ENCODE results near the gene BMP6. TPM values are rescaled to one million over a fixed set of nuclear protein-coding genes. Genes with fewer than 3 reads are reported as not detected.
A peak's percentile ranks its signal among the peaks of the same experiment; 100 is the strongest.

Gene BMP6
- total RNA-seq, 1 donor, result 1.7 TPM

DNA sequence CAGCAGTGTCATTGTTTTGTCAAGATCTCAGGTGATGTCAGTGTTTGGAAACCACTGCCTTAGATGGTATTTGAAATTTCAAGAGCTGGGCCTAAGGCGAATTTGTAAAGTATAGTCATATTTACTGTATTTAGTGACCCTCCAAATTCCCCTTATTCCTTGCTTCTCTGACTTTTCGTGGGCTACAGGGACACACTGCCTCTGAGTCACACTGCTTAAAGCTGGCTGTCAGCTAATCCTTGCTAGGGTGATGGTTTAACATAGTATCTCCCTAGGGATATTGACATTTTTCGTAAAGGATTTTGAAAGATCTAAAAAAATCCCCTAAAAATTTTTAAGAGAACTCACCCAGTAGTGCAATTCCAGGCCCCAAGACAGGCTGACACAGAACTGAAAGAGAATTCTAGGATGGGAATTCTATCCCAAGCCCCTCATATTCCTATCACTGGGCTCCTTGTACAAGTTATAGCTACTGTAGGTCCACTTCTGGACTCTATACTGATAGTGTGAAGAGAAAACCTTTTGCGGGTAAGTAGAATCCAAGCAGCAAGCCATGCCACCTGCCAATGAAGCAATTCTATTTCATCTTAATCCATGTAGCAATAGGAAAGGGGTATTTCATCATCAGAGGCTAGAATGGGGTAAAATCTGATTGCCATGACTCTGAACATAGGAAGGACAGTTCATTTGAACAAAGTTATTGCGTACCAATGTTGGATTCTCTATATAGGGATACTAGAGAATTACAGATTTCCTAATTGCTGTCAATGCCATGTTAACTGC is 4.3 kb downstream of the BMP6 start:
- peak; percentile 51 for DNase-seq (ENCODE audit: low read depth)
- TF ChIP-seq, protein P1, sequence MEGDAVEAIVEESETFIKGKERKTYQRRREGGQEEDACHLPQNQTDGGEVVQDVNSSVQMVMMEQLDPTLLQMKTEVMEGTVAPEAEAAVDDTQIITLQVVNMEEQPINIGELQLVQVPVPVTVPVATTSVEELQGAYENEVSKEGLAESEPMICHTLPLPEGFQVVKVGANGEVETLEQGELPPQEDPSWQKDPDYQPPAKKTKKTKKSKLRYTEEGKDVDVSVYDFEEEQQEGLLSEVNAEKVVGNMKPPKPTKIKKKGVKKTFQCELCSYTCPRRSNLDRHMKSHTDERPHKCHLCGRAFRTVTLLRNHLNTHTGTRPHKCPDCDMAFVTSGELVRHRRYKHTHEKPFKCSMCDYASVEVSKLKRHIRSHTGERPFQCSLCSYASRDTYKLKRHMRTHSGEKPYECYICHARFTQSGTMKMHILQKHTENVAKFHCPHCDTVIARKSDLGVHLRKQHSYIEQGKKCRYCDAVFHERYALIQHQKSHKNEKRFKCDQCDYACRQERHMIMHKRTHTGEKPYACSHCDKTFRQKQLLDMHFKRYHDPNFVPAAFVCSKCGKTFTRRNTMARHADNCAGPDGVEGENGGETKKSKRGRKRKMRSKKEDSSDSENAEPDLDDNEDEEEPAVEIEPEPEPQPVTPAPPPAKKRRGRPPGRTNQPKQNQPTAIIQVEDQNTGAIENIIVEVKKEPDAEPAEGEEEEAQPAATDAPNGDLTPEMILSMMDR (IDR thresholded peaks at IDR 0.05; ENCODE audit: insufficient read depth, low read depth, low read length), result no peak

DNA sequence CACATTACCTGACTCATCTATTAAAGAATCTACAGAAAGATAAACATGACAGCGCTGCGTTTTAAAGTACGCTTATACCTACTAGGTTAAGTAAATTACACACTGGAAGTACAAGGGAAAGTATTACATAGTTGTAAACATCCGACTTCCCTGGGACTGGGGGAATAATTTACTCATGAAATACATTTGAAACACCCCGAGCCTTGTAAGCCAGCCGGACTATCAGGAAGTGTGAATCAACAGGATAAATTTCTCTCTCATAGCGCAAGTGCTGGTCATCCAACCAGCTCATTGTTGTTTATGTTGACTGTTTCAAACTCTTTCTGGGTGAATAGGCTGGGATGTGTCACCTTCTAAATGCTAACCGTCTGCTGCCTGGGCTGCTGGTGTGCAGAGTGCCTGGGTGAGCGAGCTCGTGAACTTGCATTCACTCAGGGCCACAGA is 4.9 kb downstream of the BMP6 start:
- peak; percentile 66 for DNase-seq (ENCODE audit: low read depth)
- no peak overlapping the region for H3K4me3 ChIP-seq (ENCODE audit: low read depth, low read length)
- TF ChIP-seq, protein P1 (IDR thresholded peaks at IDR 0.05; ENCODE audit: insufficient read depth, low read depth, low read length), result no peak

More for the DNA sequence above, 4.3 kb downstream of the BMP6 start:
- no peak overlapping the region for H3K4me3 ChIP-seq (ENCODE audit: low read depth, low read length)

DNA sequence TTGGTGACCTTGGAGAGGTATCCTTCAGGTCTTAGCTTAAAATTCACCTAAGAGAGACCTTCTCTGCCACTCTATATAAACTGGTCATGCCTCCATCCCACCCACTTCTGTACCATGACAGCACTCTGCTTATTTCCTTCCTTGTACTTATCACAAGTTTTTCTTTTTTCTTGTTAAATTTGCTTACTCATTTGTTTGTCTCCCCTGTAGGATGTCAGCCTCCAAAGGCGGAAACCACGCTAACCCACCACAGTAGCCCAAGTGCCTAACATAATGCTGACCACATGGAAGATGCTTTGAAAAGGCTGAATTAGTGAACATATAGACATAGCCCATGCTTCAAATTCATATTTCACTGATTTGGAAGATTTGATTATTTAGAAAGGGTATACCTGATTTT is 5.4 kb downstream of the BMP6 start:
- TF ChIP-seq, protein P1 (IDR thresholded peaks at IDR 0.05; ENCODE audit: insufficient read depth, low read depth, low read length), result no peak
- DNase-seq (ENCODE audit: low read depth), result no peak
- H3K4me3 ChIP-seq (ENCODE audit: low read depth, low read length), result no peak overlapping the region

DNA sequence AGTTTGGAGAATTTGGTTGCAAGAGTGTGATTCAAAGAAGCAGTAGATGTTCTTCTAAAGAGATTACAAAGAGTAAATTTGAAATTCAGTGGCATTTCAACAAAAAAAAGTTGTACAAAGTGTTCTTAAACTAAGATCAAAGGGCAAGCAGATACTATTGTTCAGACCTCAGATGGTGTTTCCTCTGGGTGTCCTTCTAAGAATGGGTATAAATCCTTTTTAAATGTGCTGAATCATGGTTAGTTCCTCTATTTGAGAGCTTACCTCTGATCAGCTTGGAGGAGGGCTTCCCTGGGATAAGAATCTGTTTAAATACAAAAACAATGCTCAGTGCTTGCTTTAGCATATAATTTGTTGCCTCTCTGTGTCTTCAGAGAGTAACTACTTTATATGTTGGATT is 6.3 kb downstream of the BMP6 start:
- TF ChIP-seq, protein P1 (IDR thresholded peaks at IDR 0.05; ENCODE audit: insufficient read depth, low read depth, low read length), result no peak
- DNase-seq (ENCODE audit: low read depth), result no peak
- no peak overlapping the region for H3K4me3 ChIP-seq (ENCODE audit: low read depth, low read length)

DNA sequence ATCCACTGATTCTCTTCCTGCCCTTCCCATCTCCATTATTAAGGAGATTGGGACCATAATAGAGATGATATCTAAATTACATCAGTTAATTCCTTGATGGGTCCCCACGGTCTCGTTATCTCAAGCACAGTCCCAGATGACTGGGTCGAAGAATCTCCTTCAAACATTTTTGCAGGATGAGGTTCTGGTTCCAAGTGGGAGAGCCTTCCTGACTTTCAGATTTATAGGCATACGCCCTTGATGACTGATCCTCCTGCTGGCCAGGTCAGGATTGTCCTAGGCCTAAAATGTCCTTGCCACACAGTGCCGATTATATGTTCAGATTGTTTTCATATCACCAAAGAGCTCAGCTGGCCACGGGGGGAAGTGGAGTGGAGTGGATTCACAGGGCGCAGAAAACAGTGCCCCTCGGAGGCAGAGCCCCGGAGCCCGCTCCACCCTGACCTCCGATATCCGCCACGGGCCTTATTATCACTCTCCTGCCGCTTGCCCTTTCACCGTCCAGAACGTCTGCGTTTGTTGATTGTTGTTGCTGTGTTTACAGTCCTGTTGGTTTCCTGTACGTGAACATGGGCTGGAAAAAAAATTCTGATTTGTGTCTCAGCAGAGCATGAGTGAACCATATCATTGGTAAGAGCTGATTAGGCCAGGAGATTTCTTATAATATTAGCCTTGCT is 8.9 kb downstream of the BMP6 start:
- DNase-seq (ENCODE audit: low read depth), result no peak
- TF ChIP-seq, protein P1 (IDR thresholded peaks at IDR 0.05; ENCODE audit: insufficient read depth, low read depth, low read length), result no peak
- H3K4me3 ChIP-seq (ENCODE audit: low read depth, low read length), result no peak overlapping the region

DNA sequence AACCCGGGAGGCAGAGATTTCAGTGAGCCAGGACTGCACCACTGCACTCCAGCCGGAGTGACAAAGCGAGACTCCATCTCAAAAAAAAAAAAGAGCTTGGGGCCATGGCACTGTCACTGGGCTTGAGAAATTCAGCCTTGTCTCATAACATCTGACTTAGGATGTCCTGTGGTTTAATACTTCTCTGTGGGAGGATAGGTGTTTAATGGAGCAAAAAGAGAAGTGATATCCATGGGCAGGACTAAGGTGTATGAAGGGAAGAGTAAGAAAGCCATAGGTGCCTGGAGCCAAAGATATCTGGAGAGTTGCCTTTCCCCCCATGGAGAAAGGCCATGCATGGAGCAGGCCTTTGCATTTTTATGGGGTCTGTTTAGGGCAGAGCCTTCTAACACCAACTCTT is 11.2 kb downstream of the BMP6 start:
- H3K4me3 ChIP-seq (ENCODE audit: low read depth, low read length), result no peak overlapping the region
- TF ChIP-seq, protein P1 (IDR thresholded peaks at IDR 0.05; ENCODE audit: insufficient read depth, low read depth, low read length), result no peak
- no peak for DNase-seq (ENCODE audit: low read depth)
